GM19238 (cell line): ENCODE results near the gene USP12.
"Not testable (repeated sequence)": the region's sequence is repeated elsewhere in the genome, so short reads cannot be mapped to it uniquely, and the experiment has no call there.

Experiments used
- DNase-seq: peaks from one replicate; pipeline ENCODE4 v3.0.0; 2011; ENCODE audit warnings: low spot score; ENCODE audit not compliant: insufficient read length

Gene USP12

GRCh38 chr13:27124571-27124970 lies 47.0 kb downstream of the USP12 start:
- no peak for DNase-seq

GRCh38 chr13:27123445-27123844 lies 48.2 kb downstream of the USP12 start:
- not testable (repeated sequence) for DNase-seq

GRCh38 chr13:27122036-27122435 lies 49.6 kb downstream of the USP12 start:
- DNase-seq, result no peak

- no peak for DNase-seq
Observed at GRCh38 chr13:27120811-27121210, 50.8 kb downstream of the USP12 start.

- no peak for DNase-seq
Observed at GRCh38 chr13:27120011-27120410, 51.6 kb downstream of the USP12 start.

GRCh38 chr13:27118428-27119054 lies 53.1 kb downstream of the USP12 start:
- no peak for DNase-seq

- DNase-seq, result no peak
Observed at GRCh38 chr13:27117952-27118351, 53.7 kb downstream of the USP12 start.

- DNase-seq, result no peak
Observed at GRCh38 chr13:27117158-27117557, 54.5 kb downstream of the USP12 start.

GRCh38 chr13:27113436-27113835 lies 58.2 kb downstream of the USP12 start:
- no peak for DNase-seq

- DNase-seq, result no peak
Observed at GRCh38 chr13:27112006-27112405, 59.6 kb downstream of the USP12 start.

- DNase-seq, result no peak
Observed at GRCh38 chr13:27110056-27110746, 61.4 kb downstream of the USP12 start.

- no peak for DNase-seq
Observed at GRCh38 chr13:27106144-27106543, 65.5 kb downstream of the USP12 start.

GRCh38 chr13:27104606-27105005 lies 67.0 kb downstream of the USP12 start:
- no peak for DNase-seq

GRCh38 chr13:27101847-27102246 lies 69.8 kb downstream of the USP12 start:
- no peak for DNase-seq

- no peak for DNase-seq
Observed at GRCh38 chr13:27101289-27101688, 70.3 kb downstream of the USP12 start.

GRCh38 chr13:27097691-27098090 lies 73.9 kb downstream of the USP12 start:
- DNase-seq, result no peak

GRCh38 chr13:27091451-27091850 lies 80.2 kb downstream of the USP12 start:
- no peak for DNase-seq

- no peak for DNase-seq
Observed at GRCh38 chr13:27088619-27089018, 83.0 kb downstream of the USP12 start.

- no peak for DNase-seq
Observed at GRCh38 chr13:27086599-27087265, 84.9 kb downstream of the USP12 start.

GRCh38 chr13:27083183-27083582 lies 88.4 kb downstream of the USP12 start:
- no peak for DNase-seq

GRCh38 chr13:27081893-27082679 lies 89.5 kb downstream of the USP12 start:
- no peak for DNase-seq
